Spleen (tissue), 7 donors: ENCODE measurements around the gene WDR20.

Experiments
- CTCF ChIP-seq, 11 experiments: fragments of 200-600 bp in 7 of 11; fragments of 450-650 bp in 4 of 11; sonication (generic) in 4 of 11; IDR thresholded peaks in 8 of 11; conservative IDR thresholded peaks in 3 of 11; 1 replicate in 7 of 11; 2 replicates in 4 of 11; pipeline versions ENCODE4 v1.4.0 to v1.8.0; 2016 to 2021; ENCODE audit warnings: antibody characterized with exemption in 11 of 11, inconsistent platforms in 4 of 11, mild to moderate bottlenecking in 1 of 11
- POLR2A ChIP-seq, 3 donors: fragments of 450-650 bp; IDR thresholded peaks; one replicate each; pipeline ENCODE4 v1.5.1; 2017; ENCODE audit warnings: antibody characterized with exemption in 3 of 3, mild to moderate bottlenecking in 1 of 3
- POLR2AphosphoS5 ChIP-seq, 3 donors: sonication (generic); formaldehyde crosslinking; IDR thresholded peaks; one replicate each; pipeline ENCODE4 v1.5.1; 2017; ENCODE audit warnings: antibody characterized with exemption in 3 of 3
- donor health status: DM: no; HTN: no; CAD: no; lungs with moderate emphysema.
- donor health status: DM: no; HTN: no; CAD: no.
- donor health status: DM: no; HTN: no; CAD: no.

DNA sequence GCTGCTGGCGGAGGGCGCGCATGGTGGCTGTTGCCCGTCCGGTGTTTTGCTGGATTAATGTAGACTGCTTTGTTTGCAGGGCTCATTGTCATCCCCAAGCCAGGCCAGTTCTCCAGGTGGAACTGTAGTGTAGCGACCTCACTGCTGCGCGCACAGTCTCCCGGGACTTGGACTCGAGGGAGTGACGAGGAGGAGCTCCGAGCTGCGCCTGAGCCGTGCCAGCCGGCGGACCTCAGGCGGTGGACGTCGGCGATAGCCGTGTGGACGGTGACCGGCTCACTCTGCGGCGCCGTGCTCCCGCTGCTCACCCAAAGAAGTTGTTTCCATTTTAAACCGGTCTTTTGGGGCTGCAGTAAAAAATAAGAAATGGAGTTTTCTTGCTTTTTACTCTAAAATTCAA lies 83.1 kb downstream of the WDR20 start:
- TF ChIP-seq POLR2A (IDR thresholded peaks at IDR 0.05) (no peak), CTCF (IDR thresholded peaks at IDR 0.05 in 8 of 11, conservative IDR thresholded peaks at IDR 0.05 in 3 of 11) (no peak), POLR2AphosphoS5 (IDR thresholded peaks at IDR 0.05) (peak in 1 of 3 donors; percentile 33)
